NB4 (cell line): ENCODE measurements around the gene MPLKIP.
"Not testable (repeated sequence)": the region's sequence is repeated elsewhere in the genome, so short reads cannot be mapped to it uniquely, and the experiment has no call there.

Experiments used
- CTCF ChIP-seq: IDR thresholded peaks from one replicate; pipeline ENCODE4 v1.5.1; 2012; ENCODE audit warnings: low read depth, low read length
- MAX ChIP-seq: IDR thresholded peaks from 2 replicates; pipeline ENCODE4 v1.6.1; 2011; ENCODE audit warnings: low read depth, low read length
- MYC ChIP-seq: IDR thresholded peaks from 2 replicates; pipeline ENCODE4 v1.6.1; 2011; ENCODE audit warnings: low read depth, low read length
- POLR2A ChIP-seq: IDR thresholded peaks from 2 replicates; pipeline ENCODE4 v1.6.1; 2011; ENCODE audit warnings: mild to moderate bottlenecking; ENCODE audit not compliant: insufficient read length; ENCODE audit errors: extremely low read depth

GRCh38 chr7:40118201-40118600, 16.2 kb downstream of the MPLKIP start:
- not testable (repeated sequence) for TF ChIP-seq MYC, CTCF, POLR2A, MAX
